HEK293 (cell line): ENCODE results near the gene CDKN2AIP.

Source experiments
- AEBP2 ChIP-seq: fragments of 450-650 bp; formaldehyde crosslinking; IDR thresholded peaks from 2 replicates; pipeline ENCODE4 v1.5.1; 2016; ENCODE audit warnings: missing biosample characterization, missing genetic modification characterization, borderline replicate concordance
- BCL11B ChIP-seq: fragments of 450-650 bp; formaldehyde crosslinking; IDR thresholded peaks from 2 replicates; pipeline ENCODE4 v1.5.1; 2016; ENCODE audit warnings: low read depth, missing biosample characterization, missing genetic modification characterization
- EGR2 ChIP-seq: fragments of 450-650 bp; formaldehyde crosslinking; IDR thresholded peaks from 2 replicates; pipeline ENCODE4 v1.5.1; 2016; ENCODE audit warnings: low read depth, missing biosample characterization, missing genetic modification characterization
- GLIS2 ChIP-seq: fragments of 450-650 bp; formaldehyde crosslinking; IDR thresholded peaks from 2 replicates; pipeline ENCODE4 v1.5.1; 2016; ENCODE audit warnings: missing biosample characterization, missing genetic modification characterization
- IKZF3 ChIP-seq: fragments of 450-650 bp; IDR thresholded peaks from 2 replicates; pipeline ENCODE4 v1.5.0; 2018; ENCODE audit warnings: missing biosample characterization, mild to moderate bottlenecking, missing genetic modification characterization, moderate library complexity
- KLF1 ChIP-seq: fragments of 450-650 bp; formaldehyde crosslinking; IDR thresholded peaks from 2 replicates; pipeline ENCODE4 v1.5.1; 2016; ENCODE audit warnings: missing biosample characterization, missing genetic modification characterization
- KLF10 ChIP-seq: fragments of 450-650 bp; IDR thresholded peaks from 2 replicates; pipeline ENCODE4 v1.5.1; 2018; ENCODE audit warnings: missing biosample characterization, mild to moderate bottlenecking, missing genetic modification characterization
- KLF16 ChIP-seq: fragments of 450-650 bp; formaldehyde crosslinking; IDR thresholded peaks from 2 replicates; pipeline ENCODE4 v1.5.1; 2017; ENCODE audit warnings: missing biosample characterization, missing genetic modification characterization
- KLF9 ChIP-seq: fragments of 450-650 bp; formaldehyde crosslinking; IDR thresholded peaks from 2 replicates; pipeline ENCODE4 v1.5.1; 2016; ENCODE audit warnings: missing biosample characterization, missing genetic modification characterization, low read depth
- ZBTB21 ChIP-seq: fragments of 450-650 bp; formaldehyde crosslinking; IDR thresholded peaks from 2 replicates; pipeline ENCODE4 v1.5.1; 2017; ENCODE audit warnings: missing biosample characterization, missing genetic modification characterization
- ZEB2 ChIP-seq: fragments of 450-650 bp; formaldehyde crosslinking; IDR thresholded peaks from 2 replicates; pipeline ENCODE4 v1.5.1; 2016; ENCODE audit warnings: missing biosample characterization, missing genetic modification characterization
- ZFP69B ChIP-seq: fragments of 450-650 bp; formaldehyde crosslinking; IDR thresholded peaks from 2 replicates; pipeline ENCODE4 v1.5.1; 2016; ENCODE audit warnings: missing biosample characterization, missing genetic modification characterization
- ZNF114 ChIP-seq: fragments of 450-650 bp; formaldehyde crosslinking; IDR thresholded peaks from 2 replicates; pipeline ENCODE4 v1.5.0; 2017; ENCODE audit warnings: missing biosample characterization, missing genetic modification characterization
- ZNF133 ChIP-seq: fragments of 450-650 bp; formaldehyde crosslinking; IDR thresholded peaks from 2 replicates; pipeline ENCODE4 v1.5.1; 2016; ENCODE audit warnings: missing biosample characterization, missing genetic modification characterization
- ZNF169 ChIP-seq: fragments of 450-650 bp; formaldehyde crosslinking; IDR thresholded peaks from 2 replicates; pipeline ENCODE4 v1.5.1; 2016; ENCODE audit warnings: missing biosample characterization, missing genetic modification characterization
- ZNF341 ChIP-seq: fragments of 450-650 bp; formaldehyde crosslinking; IDR thresholded peaks from 2 replicates; pipeline ENCODE4; 2016; ENCODE audit warnings: low read depth, missing biosample characterization, missing genetic modification characterization
- ZNF350 ChIP-seq: fragments of 450-650 bp; formaldehyde crosslinking; IDR thresholded peaks from 2 replicates; pipeline ENCODE4 v1.5.0; 2017; ENCODE audit warnings: missing biosample characterization, mild to moderate bottlenecking, missing genetic modification characterization
- ZNF394 ChIP-seq: fragments of 450-650 bp; formaldehyde crosslinking; IDR thresholded peaks from 2 replicates; pipeline ENCODE4 v1.5.1; 2016; ENCODE audit warnings: missing biosample characterization, missing genetic modification characterization, mild to moderate bottlenecking, moderate library complexity, borderline replicate concordance
- ZNF423 ChIP-seq: fragments of 450-650 bp; formaldehyde crosslinking; IDR thresholded peaks from 2 replicates; pipeline ENCODE4 v1.5.1; 2016; ENCODE audit warnings: missing biosample characterization, missing genetic modification characterization
- ZNF433 ChIP-seq: fragments of 450-650 bp; formaldehyde crosslinking; IDR thresholded peaks from 2 replicates; pipeline ENCODE4 v1.5.1; 2016; ENCODE audit warnings: missing biosample characterization, missing genetic modification characterization, low read depth
- ZNF48 ChIP-seq: fragments of 450-650 bp; formaldehyde crosslinking; IDR thresholded peaks from 2 replicates; pipeline ENCODE4 v1.5.1; 2016; ENCODE audit warnings: missing biosample characterization, missing genetic modification characterization
- ZNF518A ChIP-seq: fragments of 450-650 bp; formaldehyde crosslinking; conservative IDR thresholded peaks from 2 replicates; pipeline ENCODE4 v1.5.1; 2016; ENCODE audit warnings: low read depth, missing biosample characterization, missing genetic modification characterization
- ZNF585B ChIP-seq: fragments of 450-650 bp; formaldehyde crosslinking; IDR thresholded peaks from 2 replicates; pipeline ENCODE4 v1.5.1; 2016; ENCODE audit warnings: missing biosample characterization, missing genetic modification characterization
- ZNF600 ChIP-seq: fragments of 450-650 bp; formaldehyde crosslinking; IDR thresholded peaks from 2 replicates; pipeline ENCODE4 v1.5.1; 2016; ENCODE audit warnings: missing biosample characterization, missing genetic modification characterization
- ZNF785 ChIP-seq: fragments of 450-650 bp; formaldehyde crosslinking; IDR thresholded peaks from 2 replicates; pipeline ENCODE4 v1.5.1; 2016; ENCODE audit warnings: missing biosample characterization, missing genetic modification characterization
- ZNF792 ChIP-seq: fragments of 450-650 bp; formaldehyde crosslinking; IDR thresholded peaks from 2 replicates; pipeline ENCODE4 v1.5.1; 2016; ENCODE audit warnings: missing biosample characterization, missing genetic modification characterization
- ZNF830 ChIP-seq: fragments of 450-650 bp; IDR thresholded peaks from 2 replicates; pipeline ENCODE4 v1.5.0; 2018; ENCODE audit warnings: missing biosample characterization, missing genetic modification characterization, low read depth, mild to moderate bottlenecking, moderate library complexity
- ZSCAN18 ChIP-seq: fragments of 450-650 bp; formaldehyde crosslinking; IDR thresholded peaks from 2 replicates; pipeline ENCODE4 v1.5.1; 2016; ENCODE audit warnings: missing biosample characterization, missing genetic modification characterization
- ZSCAN30 ChIP-seq: fragments of 450-650 bp; IDR thresholded peaks from 2 replicates; pipeline ENCODE4 v1.5.1; 2018; ENCODE audit warnings: missing biosample characterization, mild to moderate bottlenecking, missing genetic modification characterization, moderate library complexity
- TF ChIP-seq, protein P1 (sequence below): fragments of 450-650 bp; formaldehyde crosslinking; IDR thresholded peaks from 2 replicates; pipeline ENCODE4 v1.5.1; 2016; ENCODE audit warnings: missing biosample characterization, missing genetic modification characterization
- TF ChIP-seq, protein P2 (sequence below): fragments of 450-650 bp; formaldehyde crosslinking; IDR thresholded peaks from 2 replicates; pipeline ENCODE4 v1.5.1; 2016; ENCODE audit warnings: missing biosample characterization, missing genetic modification characterization, low read depth

Gene CDKN2AIP

GRCh38 chr4:183407128-183407585, 37.3 kb upstream of the CDKN2AIP start (continued):
- TF ChIP-seq AEBP2 (no peak), EGR2 (tag by site-specific recombination) (no peak), IKZF3 (no peak), ZNF585B (tag by site-specific recombination) (no peak), ZBTB21 (tag by site-specific recombination) (no peak), KLF9 (tag by site-specific recombination) (no peak), ZNF600 (tag by site-specific recombination) (peak; percentile 73), KLF1 (no peak), ZFP69B (tag by site-specific recombination) (peak; percentile 98), ZNF785 (tag by site-specific recombination) (no peak), ZNF48 (tag by site-specific recombination) (no peak), ZSCAN30 (tag by site-specific recombination) (0 out of 2 replicates have a peak, but pooled peaks have one; percentile 67), ZNF133 (no peak), ZNF341 (tag by site-specific recombination) (peak; percentile 23; the same call in 1 of the 2 replicates), ZNF518A (no peak), ZNF433 (tag by site-specific recombination) (no peak), ZNF792 (no peak), ZSCAN18 (tag by site-specific recombination) (no peak), ZNF830 (tag by site-specific recombination) (no peak), ZNF169 (tag by site-specific recombination) (no peak), ZNF114 (tag by site-specific recombination) (no peak), ZNF394 (tag by site-specific recombination) (no peak; the same call in 1 of the 2 replicates), BCL11B (tag by site-specific recombination) (no peak), KLF16 (no peak), ZEB2 (tag by site-specific recombination) (0 out of 2 replicates have a peak, but pooled peaks have one; percentile 31), KLF10 (tag by site-specific recombination) (no peak), ZNF423 (tag by site-specific recombination) (no peak), GLIS2 (tag by site-specific recombination) (no peak), ZNF350 (tag by site-specific recombination) (no peak)
- TF ChIP-seq, protein P1, sequence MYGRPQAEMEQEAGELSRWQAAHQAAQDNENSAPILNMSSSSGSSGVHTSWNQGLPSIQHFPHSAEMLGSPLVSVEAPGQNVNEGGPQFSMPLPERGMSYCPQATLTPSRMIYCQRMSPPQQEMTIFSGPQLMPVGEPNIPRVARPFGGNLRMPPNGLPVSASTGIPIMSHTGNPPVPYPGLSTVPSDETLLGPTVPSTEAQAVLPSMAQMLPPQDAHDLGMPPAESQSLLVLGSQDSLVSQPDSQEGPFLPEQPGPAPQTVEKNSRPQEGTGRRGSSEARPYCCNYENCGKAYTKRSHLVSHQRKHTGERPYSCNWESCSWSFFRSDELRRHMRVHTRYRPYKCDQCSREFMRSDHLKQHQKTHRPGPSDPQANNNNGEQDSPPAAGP (tag by site-specific recombination), result no peak
- TF ChIP-seq, protein P2, sequence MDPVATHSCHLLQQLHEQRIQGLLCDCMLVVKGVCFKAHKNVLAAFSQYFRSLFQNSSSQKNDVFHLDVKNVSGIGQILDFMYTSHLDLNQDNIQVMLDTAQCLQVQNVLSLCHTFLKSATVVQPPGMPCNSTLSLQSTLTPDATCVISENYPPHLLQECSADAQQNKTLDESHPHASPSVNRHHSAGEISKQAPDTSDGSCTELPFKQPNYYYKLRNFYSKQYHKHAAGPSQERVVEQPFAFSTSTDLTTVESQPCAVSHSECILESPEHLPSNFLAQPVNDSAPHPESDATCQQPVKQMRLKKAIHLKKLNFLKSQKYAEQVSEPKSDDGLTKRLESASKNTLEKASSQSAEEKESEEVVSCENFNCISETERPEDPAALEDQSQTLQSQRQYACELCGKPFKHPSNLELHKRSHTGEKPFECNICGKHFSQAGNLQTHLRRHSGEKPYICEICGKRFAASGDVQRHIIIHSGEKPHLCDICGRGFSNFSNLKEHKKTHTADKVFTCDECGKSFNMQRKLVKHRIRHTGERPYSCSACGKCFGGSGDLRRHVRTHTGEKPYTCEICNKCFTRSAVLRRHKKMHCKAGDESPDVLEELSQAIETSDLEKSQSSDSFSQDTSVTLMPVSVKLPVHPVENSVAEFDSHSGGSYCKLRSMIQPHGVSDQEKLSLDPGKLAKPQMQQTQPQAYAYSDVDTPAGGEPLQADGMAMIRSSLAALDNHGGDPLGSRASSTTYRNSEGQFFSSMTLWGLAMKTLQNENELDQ (tag by site-specific recombination), result no peak
